ENCODE data around the gene DLGAP4. TPM values are rescaled to one million over a fixed set of nuclear protein-coding genes. Genes with fewer than 3 reads are reported as not detected.
A peak's percentile ranks its signal among the peaks of the same experiment; 100 is the strongest.

The DLGAP4 gene
- total RNA-seq, 1 donor from 2014 or later, result 199 TPM

DNA sequence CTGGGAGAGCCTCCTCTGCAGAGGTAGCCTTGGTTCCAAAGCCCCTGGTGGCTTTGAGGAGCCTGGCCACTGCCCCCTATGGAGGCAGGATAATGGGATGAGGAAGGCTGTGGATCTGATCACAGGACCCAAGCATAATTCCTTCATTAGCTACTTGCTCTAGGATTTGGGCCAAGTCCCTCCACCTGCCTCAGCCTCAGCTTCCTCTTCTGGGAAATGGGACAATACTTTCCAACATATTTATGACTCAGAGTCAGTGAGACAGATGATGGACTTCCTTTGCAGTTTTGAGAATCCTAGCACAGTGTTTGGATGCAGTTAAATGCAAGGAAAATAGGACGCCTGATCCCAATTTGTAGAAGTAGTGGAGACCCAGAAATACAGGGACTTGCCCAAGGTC, 171.3 kb downstream of the DLGAP4 start:
- H3K27ac Mint-ChIP-seq (ENCODE audit: unreplicated experiment), result no peak overlapping the region
- H3K9me3 Mint-ChIP-seq (ENCODE audit: unreplicated experiment), result peaks cover 16% of the 10 kb centered on the region
- no peak for DNase-seq
- peaks cover 30% of the 10 kb centered on the region for H3K4me1 Mint-ChIP-seq (ENCODE audit: low read depth, unreplicated experiment)
- H3K4me3 Mint-ChIP-seq (ENCODE audit: unreplicated experiment), result no peak overlapping the region
- H3K36me3 Mint-ChIP-seq (ENCODE audit: unreplicated experiment), result no peaks in the 10 kb centered on the region
- H3K27me3 Mint-ChIP-seq (ENCODE audit: unreplicated experiment), result peaks cover 4% of the 10 kb centered on the region
- TF ChIP-seq, protein P1, sequence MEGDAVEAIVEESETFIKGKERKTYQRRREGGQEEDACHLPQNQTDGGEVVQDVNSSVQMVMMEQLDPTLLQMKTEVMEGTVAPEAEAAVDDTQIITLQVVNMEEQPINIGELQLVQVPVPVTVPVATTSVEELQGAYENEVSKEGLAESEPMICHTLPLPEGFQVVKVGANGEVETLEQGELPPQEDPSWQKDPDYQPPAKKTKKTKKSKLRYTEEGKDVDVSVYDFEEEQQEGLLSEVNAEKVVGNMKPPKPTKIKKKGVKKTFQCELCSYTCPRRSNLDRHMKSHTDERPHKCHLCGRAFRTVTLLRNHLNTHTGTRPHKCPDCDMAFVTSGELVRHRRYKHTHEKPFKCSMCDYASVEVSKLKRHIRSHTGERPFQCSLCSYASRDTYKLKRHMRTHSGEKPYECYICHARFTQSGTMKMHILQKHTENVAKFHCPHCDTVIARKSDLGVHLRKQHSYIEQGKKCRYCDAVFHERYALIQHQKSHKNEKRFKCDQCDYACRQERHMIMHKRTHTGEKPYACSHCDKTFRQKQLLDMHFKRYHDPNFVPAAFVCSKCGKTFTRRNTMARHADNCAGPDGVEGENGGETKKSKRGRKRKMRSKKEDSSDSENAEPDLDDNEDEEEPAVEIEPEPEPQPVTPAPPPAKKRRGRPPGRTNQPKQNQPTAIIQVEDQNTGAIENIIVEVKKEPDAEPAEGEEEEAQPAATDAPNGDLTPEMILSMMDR (IDR thresholded peaks at IDR 0.05; ENCODE audit: partially characterized antibody, unreplicated experiment), result no peak

DNA sequence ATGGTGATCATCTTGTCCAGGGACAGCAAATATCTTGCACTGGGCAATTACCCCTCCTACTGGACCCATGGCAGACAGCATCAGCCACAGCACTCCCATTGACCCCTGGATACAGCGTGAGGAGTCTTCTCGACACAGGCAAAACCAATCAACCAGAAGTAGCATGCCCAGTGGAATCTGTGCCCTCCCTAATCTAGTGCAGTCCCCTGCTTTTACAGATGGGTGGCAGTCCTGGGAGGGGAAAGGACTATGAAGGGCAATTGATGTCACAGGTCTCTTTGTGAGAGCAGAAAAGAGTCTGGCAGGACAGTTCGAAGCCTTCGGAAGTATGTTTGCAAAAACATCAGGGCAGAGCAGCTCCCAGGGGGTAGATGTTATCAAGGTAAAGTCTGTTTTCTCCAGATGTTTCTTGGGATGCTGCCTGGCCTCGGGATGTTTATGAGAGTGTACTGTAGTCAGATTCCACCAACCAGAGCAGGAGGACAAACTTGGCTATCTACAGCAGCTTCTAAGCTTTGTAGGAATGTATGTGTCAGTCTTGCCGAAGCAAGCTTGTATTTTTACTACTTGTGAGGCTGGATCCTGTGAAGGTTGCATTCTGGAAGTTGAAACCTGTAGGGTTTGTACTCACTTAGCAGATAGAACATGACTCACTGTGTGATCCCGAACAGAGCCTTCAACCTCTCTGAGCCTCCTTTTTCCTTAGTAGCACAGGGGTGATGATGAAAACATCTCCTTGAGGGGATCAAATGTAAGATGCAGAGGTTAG, 172.2 kb downstream of the DLGAP4 start:
- TF ChIP-seq, protein P1 (IDR thresholded peaks at IDR 0.05; ENCODE audit: partially characterized antibody, unreplicated experiment), result no peak
- Mint-ChIP-seq H3K9me3 (ENCODE audit: unreplicated experiment) (peaks cover 16% of the 10 kb centered on the region), H3K27me3 (ENCODE audit: unreplicated experiment) (peaks cover 4% of the 10 kb centered on the region), H3K36me3 (ENCODE audit: unreplicated experiment) (no peaks in the 10 kb centered on the region), H3K4me1 (ENCODE audit: low read depth, unreplicated experiment) (peaks cover 33% of the 10 kb centered on the region), H3K27ac (ENCODE audit: unreplicated experiment) (peak overlapping the region; percentile 72), H3K4me3 (ENCODE audit: unreplicated experiment) (no peak overlapping the region)
- no peak for DNase-seq

DNA sequence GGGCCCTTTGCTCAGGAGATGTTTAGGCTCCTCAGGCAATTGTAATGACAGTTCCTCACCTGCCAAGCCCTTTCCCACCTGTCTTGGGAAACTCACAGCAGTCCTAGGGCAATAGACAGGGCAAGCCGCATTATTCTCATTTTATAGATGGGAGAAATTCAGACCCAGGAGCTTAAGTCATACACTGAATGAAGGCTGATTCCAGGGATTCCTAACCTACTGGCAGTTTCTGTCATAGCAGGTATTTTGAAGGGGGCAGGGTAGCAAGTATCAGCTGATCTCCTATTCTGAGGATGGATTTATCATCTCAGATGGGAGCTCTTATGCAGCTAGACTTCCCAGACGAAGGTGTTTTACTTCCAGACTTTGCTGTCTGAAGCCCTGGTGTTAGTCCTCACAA, 173.8 kb downstream of the DLGAP4 start:
- peaks cover 16% of the 10 kb centered on the region for H3K9me3 Mint-ChIP-seq (ENCODE audit: unreplicated experiment)
- no peak overlapping the region for H3K4me3 Mint-ChIP-seq (ENCODE audit: unreplicated experiment)
- TF ChIP-seq, protein P1 (IDR thresholded peaks at IDR 0.05; ENCODE audit: partially characterized antibody, unreplicated experiment), result no peak
- no peak for DNase-seq
- H3K27me3 Mint-ChIP-seq (ENCODE audit: unreplicated experiment), result peaks cover 4% of the 10 kb centered on the region
- no peaks in the 10 kb centered on the region for H3K36me3 Mint-ChIP-seq (ENCODE audit: unreplicated experiment)
- peaks cover 31% of the 10 kb centered on the region for H3K4me1 Mint-ChIP-seq (ENCODE audit: low read depth, unreplicated experiment)
- H3K27ac Mint-ChIP-seq (ENCODE audit: unreplicated experiment), result no peak overlapping the region

DNA sequence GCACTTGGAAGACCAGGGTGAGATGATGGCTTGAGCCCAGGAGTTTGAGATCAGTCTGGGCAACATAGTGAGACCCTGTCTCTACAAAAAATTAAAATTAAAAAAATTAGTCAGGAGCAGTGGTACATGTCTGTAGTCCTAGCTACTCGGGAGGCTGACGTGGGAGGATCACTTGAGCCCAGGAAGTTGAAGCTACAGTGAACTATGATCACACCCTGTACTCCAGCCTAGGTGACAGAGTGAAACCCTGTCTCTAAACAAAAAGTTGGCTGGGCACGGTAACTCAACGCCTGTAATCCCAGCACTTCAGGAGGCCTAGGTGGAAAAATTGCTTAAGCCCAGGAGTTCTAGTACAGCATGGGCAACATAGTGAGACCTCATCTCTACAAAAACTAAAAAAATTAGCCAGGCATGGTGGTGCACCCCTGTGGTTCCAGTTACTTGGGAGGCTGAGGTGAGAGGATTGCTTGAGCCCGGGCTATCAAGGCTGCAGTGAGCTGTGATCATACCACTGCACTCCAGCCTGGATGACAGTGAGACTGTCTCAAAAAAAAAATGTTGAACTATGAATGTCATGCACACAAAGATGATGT, 174.4 kb downstream of the DLGAP4 start:
- no peak overlapping the region for H3K4me3 Mint-ChIP-seq (ENCODE audit: unreplicated experiment)
- no peaks in the 10 kb centered on the region for H3K36me3 Mint-ChIP-seq (ENCODE audit: unreplicated experiment)
- peaks cover 32% of the 10 kb centered on the region for H3K4me1 Mint-ChIP-seq (ENCODE audit: low read depth, unreplicated experiment)
- peaks cover 16% of the 10 kb centered on the region for H3K9me3 Mint-ChIP-seq (ENCODE audit: unreplicated experiment)
- TF ChIP-seq, protein P1 (IDR thresholded peaks at IDR 0.05; ENCODE audit: partially characterized antibody, unreplicated experiment), result no peak
- no peak for DNase-seq
- H3K27me3 Mint-ChIP-seq (ENCODE audit: unreplicated experiment), result peaks cover 4% of the 10 kb centered on the region
- no peak overlapping the region for H3K27ac Mint-ChIP-seq (ENCODE audit: unreplicated experiment)
